Coronary artery (tissue), 2 donors: ENCODE data around the gene FTSJ1.

Source experiments
- DNase-seq: peaks from one replicate; pipeline ENCODE4 v3.0.0-alpha.2; 2017; ENCODE audit warnings: low spot score
- H3K27ac ChIP-seq, 2 donors: fragments of 200-600 bp; sonication (generic); one replicate each; pipeline ENCODE4 v1.5.1; 2016 to 2019
- H3K4me3 ChIP-seq: fragments of 200-600 bp; sonication (generic); 2 replicates; pipeline ENCODE4 v1.5.1; 2016; ENCODE audit warnings: mild to moderate bottlenecking, moderate library complexity
- TF ChIP-seq, protein P1 (sequence below): fragments of 200-600 bp; sonication (generic); IDR thresholded peaks from one replicate; pipeline ENCODE4 v1.5.1; 2019; ENCODE audit warnings: antibody characterized with exemption

Gene FTSJ1

DNA sequence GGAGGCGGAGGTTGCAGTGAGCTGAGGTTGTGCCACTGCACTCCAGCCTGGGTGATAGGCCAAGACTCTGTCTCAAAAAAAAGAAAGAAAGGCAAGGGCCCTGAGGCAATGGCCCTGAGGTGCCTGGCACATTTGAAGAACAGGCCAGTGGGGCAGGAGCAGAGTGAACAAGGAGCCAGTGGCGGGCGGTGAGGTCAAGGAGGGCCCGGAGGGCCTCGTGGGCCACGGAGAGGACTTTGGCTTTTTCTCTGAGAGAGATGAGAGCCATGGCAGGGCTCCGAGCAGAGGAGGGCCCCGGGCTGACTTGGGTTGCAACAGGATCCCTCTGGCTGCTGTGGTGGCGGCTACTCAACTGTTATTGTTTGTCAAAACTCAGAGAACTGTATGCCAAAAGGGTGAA lies 13.3 kb downstream of the FTSJ1 start:
- H3K27ac ChIP-seq: no peak overlapping the region
- TF ChIP-seq, protein P1, sequence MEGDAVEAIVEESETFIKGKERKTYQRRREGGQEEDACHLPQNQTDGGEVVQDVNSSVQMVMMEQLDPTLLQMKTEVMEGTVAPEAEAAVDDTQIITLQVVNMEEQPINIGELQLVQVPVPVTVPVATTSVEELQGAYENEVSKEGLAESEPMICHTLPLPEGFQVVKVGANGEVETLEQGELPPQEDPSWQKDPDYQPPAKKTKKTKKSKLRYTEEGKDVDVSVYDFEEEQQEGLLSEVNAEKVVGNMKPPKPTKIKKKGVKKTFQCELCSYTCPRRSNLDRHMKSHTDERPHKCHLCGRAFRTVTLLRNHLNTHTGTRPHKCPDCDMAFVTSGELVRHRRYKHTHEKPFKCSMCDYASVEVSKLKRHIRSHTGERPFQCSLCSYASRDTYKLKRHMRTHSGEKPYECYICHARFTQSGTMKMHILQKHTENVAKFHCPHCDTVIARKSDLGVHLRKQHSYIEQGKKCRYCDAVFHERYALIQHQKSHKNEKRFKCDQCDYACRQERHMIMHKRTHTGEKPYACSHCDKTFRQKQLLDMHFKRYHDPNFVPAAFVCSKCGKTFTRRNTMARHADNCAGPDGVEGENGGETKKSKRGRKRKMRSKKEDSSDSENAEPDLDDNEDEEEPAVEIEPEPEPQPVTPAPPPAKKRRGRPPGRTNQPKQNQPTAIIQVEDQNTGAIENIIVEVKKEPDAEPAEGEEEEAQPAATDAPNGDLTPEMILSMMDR: no peak
- H3K4me3 ChIP-seq: no peak overlapping the region
- no peak for DNase-seq

DNA sequence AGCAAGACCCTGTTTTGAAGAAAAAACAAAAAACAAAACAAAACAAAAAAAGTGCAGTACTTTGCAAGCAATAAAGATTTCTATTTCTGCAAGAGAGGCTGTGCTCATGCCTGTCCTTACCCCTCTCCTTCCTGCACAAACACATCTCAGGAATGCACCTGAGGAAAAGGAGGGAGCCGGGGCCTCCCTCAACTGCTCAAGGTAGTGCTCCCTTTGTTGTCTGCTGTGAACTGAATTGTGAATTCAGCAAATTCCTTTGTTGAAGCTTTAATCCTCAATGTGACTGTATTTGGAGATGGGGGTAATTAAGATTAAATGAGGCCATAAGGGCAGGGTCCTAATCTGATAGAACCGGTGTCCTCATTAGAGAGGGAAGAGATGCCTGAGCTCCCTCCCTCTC lies 13.9 kb downstream of the FTSJ1 start:
- no peak for DNase-seq
- no peak overlapping the region for H3K27ac ChIP-seq
- TF ChIP-seq, protein P1: no peak
- H3K4me3 ChIP-seq: no peak overlapping the region

DNA sequence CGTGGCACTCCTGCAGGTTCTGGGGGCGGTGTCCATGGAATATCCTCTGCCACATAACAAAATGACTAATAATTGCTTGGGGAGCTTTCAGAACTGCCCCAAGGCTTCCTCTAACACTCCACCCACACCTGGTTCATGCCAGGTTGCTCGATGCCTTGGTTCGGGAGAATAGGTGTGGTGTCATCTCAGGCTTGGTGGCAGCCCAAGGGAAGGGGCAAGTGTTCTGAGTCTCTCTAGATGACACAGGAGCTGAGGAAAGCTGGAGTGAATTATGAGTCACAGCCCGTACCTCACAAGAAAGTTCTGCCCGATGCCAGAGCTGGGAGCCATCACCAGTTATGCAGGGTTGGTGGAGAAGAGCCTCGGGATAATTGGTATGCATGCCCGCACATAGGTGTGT lies 14.7 kb downstream of the FTSJ1 start:
- Histone ChIP-seq H3K27ac (no peak overlapping the region), H3K4me3 (no peak overlapping the region)
- DNase-seq: no peak
- TF ChIP-seq, protein P1: no peak

DNA sequence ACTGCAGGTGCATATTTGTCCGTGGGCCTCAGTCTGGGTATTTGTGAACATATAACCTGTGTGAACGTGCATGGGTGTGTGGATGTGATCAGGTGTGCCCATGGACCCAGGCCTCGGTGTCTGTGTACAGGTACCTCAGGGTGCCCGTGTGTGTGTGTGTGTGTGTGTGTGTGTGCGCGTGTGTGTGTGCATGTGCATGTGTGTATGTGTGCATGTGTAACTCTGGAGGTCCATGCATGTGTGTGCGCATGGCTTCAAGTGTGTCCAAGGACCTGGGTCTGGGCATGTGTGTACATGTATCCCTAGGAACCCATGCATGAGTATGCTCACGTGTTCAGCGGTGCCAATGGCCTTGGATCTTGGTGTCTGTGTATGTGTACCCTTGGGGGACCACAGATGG lies 15.8 kb downstream of the FTSJ1 start:
- Histone ChIP-seq H3K27ac (no peak overlapping the region), H3K4me3 (no peak overlapping the region)
- TF ChIP-seq, protein P1: no peak
- no peak for DNase-seq

DNA sequence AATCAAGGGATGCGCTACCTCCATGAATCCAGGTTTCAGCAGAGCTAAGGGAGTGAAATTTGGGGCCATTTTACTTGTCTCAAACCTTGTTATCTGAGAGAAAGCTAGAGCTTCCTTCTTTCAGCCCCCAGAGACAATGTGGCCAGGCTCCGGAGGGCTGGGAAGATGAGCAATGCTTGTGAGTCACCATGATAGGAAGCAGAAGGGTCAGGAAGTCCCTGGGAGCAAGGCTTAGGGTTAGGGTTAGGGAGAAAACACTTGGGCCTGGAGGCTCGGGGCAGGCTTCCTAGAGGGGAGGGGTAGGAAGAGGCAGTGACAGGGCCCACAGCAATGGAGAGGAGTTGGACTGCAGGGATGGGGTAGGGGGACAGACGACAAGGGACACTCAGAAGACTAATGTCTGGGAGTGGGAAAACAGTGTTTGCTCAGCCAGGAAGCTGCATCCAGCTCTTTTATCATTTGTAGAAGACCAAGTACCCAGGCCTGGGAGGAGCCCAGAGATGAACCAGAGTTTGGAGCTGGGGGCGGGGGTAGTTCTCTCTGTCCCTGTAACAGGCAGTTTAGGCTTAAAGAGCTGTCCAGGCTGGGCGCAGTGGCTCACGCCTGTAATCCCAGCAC lies 16.4 kb downstream of the FTSJ1 start:
- TF ChIP-seq, protein P1: no peak
- DNase-seq: no peak
- no peak overlapping the region for H3K4me3 ChIP-seq
- no peak overlapping the region for H3K27ac ChIP-seq

DNA sequence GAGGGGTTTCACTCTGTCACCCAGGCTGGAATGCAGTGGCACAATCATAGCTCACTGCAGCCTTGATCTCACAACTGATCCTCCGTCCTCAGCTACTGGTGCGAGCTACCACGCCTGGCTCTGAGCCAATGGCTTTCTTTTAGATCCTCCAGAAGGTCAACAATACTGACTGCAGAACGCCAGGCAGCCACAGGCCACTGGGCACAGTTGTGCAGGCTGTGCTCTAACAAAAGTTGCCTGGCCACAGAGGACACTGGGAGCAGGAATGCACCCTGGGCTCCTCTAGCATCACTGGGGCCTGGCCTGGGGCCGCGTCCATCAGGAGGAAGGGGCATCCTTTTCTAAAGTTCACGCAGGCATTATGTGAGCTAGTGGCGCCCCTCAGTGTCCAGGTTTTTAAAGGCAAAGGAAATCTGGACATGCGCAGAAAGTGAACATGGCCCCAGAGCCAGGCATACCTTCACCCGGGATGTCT lies 17.9 kb downstream of the FTSJ1 start:
- DNase-seq: no peak
- TF ChIP-seq, protein P1: no peak

DNA sequence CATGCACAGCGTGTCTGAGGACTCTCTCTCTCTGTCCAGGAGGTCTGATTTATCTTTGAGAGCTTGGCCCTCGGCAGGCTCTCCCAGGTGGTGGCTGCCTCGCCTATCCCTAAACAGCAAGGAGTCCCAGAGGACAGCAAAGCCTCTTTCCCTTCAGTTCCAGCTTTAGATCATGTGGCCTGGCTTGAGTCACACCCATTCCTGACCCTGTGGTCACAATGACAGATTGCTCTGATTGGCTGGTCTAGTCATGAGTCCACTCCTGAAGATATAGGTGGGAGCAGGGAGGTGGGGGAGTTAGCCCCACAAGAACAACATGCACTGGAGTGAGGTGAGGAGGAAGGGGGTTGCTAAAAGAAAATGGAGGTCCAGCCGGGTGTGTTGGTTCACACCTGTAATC lies 20.7 kb downstream of the FTSJ1 start:
- TF ChIP-seq, protein P1: no peak
- Histone ChIP-seq H3K4me3 (no peak overlapping the region), H3K27ac (no peak overlapping the region)
- no peak for DNase-seq

More for the DNA sequence above, 17.9 kb downstream of the FTSJ1 start:
- H3K4me3 ChIP-seq: no peak overlapping the region
- H3K27ac ChIP-seq: no peak overlapping the region
